Measurements from ENCODE around the gene TRHDE. TPM values are rescaled to one million over a fixed set of nuclear protein-coding genes. Genes with fewer than 3 reads are reported as not detected.

TRHDE gene
- total and polyA plus RNA-seq, 12 donors, result 0.11 to 3.9 (median 0.64) TPM

GRCh38 chr12:72307229-72307628 is 35.1 kb downstream of the TRHDE start:
- H3K27me3 ChIP-seq, result no peaks in the 10 kb centered on the region
- H3K9me3 ChIP-seq (replicated peaks in 1 of 3), result no peaks in the 10 kb centered on the region
- TF ChIP-seq POLR2A (IDR thresholded peaks at IDR 0.05), result no peak
- no peak for TF ChIP-seq CTCF (IDR thresholded peaks at IDR 0.05)
- no peaks in the 10 kb centered on the region for H3K36me3 ChIP-seq (replicated peaks in 1 of 2)
- no peaks in the 10 kb centered on the region for H3K4me1 ChIP-seq (replicated peaks in 1 of 2)
- no peak overlapping the region for H3K27ac ChIP-seq
- intact Hi-C loops (cut with DNase I), result no loop called here
- no peak for DNase-seq
- 82 to 88% (median 85%) methylated on average over 6 of the region's 6 CpGs for WGBS, 4 donors
- no peak overlapping the region for H3K4me3 ChIP-seq

GRCh38 chr12:72311946-72312345 is 39.8 kb downstream of the TRHDE start:
- Histone ChIP-seq H3K4me3 (no peak overlapping the region), H3K27me3 (no peaks in the 10 kb centered on the region), H3K4me1 (replicated peaks in 1 of 2) (no peaks in the 10 kb centered on the region), H3K36me3 (replicated peaks in 1 of 2) (no peaks in the 10 kb centered on the region), H3K9me3 (replicated peaks in 1 of 3) (no peaks in the 10 kb centered on the region), H3K27ac (no peak overlapping the region)
- DNase-seq, result no peak
- 79 to 91% (median 85%) methylated on average over 5 of the region's 5 CpGs for WGBS, 4 donors
- intact Hi-C loops (cut with DNase I), result no loop called here
- TF ChIP-seq POLR2A (IDR thresholded peaks at IDR 0.05) (no peak), CTCF (IDR thresholded peaks at IDR 0.05) (no peak)

- no peak for TF ChIP-seq CTCF (IDR thresholded peaks at IDR 0.05)
- no peak for TF ChIP-seq POLR2A (IDR thresholded peaks at IDR 0.05)
- no peak for DNase-seq
- intact Hi-C loops (cut with DNase I), result no loop called here
- Histone ChIP-seq H3K4me3 (no peak overlapping the region), H3K27ac (no peak overlapping the region), H3K9me3 (replicated peaks in 1 of 3) (no peaks in the 10 kb centered on the region), H3K4me1 (replicated peaks in 1 of 2) (no peaks in the 10 kb centered on the region), H3K36me3 (replicated peaks in 1 of 2) (no peaks in the 10 kb centered on the region), H3K27me3 (no peaks in the 10 kb centered on the region)
- 64 to 68% (median 67%) methylated on average over 2 of the region's 2 CpGs for WGBS, 4 donors
Observed at GRCh38 chr12:72313806-72314205, 41.6 kb downstream of the TRHDE start.

- TF ChIP-seq POLR2A (IDR thresholded peaks at IDR 0.05), result no peak
- TF ChIP-seq CTCF (IDR thresholded peaks at IDR 0.05), result no peak
- Histone ChIP-seq H3K36me3 (replicated peaks in 1 of 2) (no peaks in the 10 kb centered on the region), H3K9me3 (replicated peaks in 1 of 3) (no peaks in the 10 kb centered on the region), H3K4me3 (no peak overlapping the region), H3K27me3 (no peaks in the 10 kb centered on the region), H3K4me1 (replicated peaks in 1 of 2) (no peaks in the 10 kb centered on the region), H3K27ac (no peak overlapping the region)
- intact Hi-C loops (cut with DNase I), result no loop called here
- WGBS, 4 donors, result 71 to 85% (median 76%) methylated on average over 3 of the region's 3 CpGs
- no peak for DNase-seq
Observed at GRCh38 chr12:72315858-72316257, 43.7 kb downstream of the TRHDE start.
